A549 treated with AZD2906 at 1 μM for 4 hours (cell line): Measurements from ENCODE around the gene TFAP2E. TPM values are rescaled to one million over a fixed set of nuclear protein-coding genes. Genes with fewer than 3 reads are reported as not detected.

Experiments used
- total RNA-seq: library from RNA; stranded (reverse); fragments of 200-300 nt; extraction: Qiagen RNA extraction; gene quantifications from 5 replicates; pipeline ENCODE4 v1.2.3, GENCODE V29; 2022

The TFAP2E gene
- 0.45 to 0.75 TPM (median 0.49 TPM) in 5 replicates for total RNA-seq

DNA sequence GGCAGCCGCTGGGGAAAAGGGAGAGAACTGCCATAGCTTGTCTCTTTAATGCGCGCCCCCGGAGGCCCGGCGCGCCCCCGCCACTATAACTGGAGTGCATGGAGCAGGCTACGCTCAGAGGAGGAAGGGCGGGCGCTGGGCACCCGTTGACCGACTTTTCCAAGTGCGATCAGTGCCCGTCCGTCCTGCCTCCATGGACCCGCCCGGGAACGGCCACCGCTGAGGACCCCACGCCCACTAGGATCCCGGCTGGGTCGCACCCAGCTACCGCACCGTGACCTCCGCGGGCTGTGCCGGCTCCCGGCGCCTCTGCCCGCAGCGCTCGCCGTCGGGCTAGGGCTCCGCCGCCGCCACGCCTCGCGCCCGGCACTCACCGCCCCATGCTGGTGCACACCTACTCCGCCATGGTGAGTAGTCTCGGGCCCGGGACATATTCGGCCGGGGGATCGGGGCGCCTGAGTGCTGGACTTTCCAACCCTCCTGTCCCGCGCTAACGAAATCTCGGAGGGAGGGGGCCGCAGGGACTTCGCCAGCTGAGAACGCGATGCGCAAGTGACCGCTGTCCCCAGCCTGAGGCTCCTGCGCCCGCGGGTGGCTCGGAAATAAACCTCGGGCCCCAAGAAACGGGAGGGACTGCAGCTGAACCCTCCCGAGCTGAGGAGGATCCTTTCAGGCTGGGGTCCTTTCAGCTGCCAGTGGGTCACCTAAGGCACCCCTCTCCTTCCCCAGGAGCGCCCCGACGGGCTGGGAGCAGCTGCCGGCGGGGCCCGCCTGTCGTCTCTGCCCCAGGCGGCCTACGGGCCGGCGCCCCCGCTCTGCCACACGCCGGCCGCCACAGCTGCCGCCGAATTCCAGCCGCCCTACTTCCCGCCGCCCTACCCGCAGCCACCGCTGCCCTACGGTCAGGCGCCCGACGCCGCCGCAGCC is at the start of gene TFAP2E:
TFAP2E (plus strand) TSS at position 117 of the 927 bp plus-strand sequence; CDS start at position 381, 264 bp downstream.

DNA sequence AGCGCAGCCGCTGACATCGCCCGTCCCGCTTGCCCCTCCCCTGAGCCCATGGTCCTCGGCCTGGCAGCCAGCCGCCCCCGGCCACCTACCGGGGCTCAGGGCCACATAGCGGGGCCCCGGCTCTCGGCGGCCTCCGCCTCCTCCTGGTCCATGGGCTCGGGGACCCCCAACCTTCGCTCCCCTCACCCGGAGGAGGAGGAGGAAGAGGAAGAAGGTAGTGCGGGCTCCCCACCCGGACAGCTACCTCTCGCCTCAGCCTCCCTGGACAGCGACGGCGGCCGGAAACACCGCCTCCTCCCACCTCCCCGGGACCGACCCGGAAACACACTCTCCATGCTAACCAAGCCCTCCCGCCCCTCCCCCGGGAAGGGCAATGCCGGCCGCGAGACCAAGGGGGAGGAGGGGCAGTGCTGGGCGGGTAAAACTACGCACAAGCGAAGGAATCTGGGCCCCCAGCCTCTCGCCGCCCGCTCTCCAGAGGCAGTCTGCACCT is 15.9 kb upstream of the TFAP2E start, which contains the start of gene KIAA0319L:
KIAA0319L (minus strand) TSS at position 286 of the 493 bp plus-strand sequence. CDS start 2,912 bp downstream, outside the sequence.

DNA sequence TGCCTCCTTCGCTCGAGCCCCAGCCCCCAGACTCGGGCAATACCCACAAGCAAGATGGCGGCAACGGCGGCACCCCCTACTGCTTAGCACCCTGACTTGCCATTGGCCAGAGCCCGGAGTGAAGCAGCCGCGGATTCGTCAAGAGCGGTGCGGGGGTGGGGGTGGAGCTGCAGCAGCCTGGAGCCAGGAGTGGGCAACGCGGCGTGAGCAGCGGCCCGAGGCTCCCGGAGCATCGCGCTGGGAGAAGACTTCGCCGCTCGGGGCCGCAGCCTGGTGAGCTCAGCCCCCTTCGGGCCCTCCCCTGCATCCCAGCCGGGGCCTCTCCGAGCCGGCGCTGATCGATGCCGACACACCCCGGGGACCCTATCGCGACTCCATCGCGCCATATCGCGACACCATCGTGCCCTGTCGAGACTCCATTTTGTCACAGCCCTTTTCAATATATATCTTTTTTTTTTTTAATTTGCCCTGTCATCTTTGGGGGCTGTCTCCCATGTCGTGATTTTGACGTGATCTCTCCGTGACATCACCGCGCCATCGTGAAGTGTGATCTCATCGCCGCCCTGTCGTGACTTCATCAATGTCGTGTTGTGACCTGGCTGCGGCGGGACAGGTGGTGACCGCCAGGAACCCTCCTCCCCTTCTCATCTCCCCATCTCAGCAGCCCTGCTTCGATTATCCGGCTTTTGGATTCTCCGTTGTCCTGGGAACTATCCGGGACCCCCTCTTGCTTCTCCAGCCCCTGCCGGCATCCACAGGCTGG is 15.3 kb upstream of the TFAP2E start, which contains the start of gene NCDN:
NCDN (plus strand) TSS at position 189 of the 763 bp plus-strand sequence; CDS start at position 581, 392 bp downstream.

DNA sequence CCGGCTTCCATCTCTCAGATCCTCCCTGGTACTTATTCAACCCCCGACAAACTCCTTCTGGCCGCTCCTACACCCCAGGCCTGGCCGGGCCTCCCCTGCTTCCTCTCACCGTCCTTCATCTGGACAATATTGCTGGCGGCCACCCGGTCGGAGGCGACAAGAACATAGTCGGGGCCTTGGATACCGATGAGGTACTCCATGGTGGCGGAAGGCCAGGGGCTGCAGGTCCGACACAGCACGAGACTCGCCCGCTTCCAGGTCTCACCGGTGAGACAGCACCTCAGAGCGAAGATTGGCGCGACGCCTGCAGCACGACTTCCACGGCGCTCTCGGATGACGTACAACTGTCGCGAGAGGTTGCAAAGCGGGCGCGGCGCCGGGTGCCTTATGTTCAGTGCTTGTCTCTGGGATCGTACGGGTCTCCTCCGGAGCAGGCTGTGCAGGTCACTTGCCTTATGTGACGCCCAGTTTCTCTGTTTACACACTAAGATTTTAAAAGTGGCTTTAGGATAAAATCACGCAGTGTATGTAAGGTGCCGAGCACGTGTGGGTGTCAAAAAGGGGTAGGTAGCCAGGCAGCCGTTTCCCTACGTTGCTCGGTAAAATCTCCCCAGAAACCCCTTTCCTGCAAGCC is 68.2 kb downstream of the TFAP2E start, which contains the start of gene PSMB2:
PSMB2 (minus strand) TSS at position 294 of the 634 bp plus-strand sequence; CDS start at position 200, 94 bp downstream.

Other genes with a start within 250 kb of the TFAP2E start
- 13.4 to 17.8 TPM (median 14.5 TPM) in 5 replicates for gene KIAA0319L, start 15.9 kb upstream of the TFAP2E start, total RNA-seq
- gene NCDN, start 15.5 kb upstream of the TFAP2E start, total RNA-seq: 13.7 to 19.1 TPM (median 17.7 TPM) in 5 replicates
- 78.3 to 110 TPM (median 99.4 TPM) in 5 replicates for gene PSMB2, start 68.2 kb downstream of the TFAP2E start, total RNA-seq
- gene C1orf216, start 145.6 kb downstream of the TFAP2E start, total RNA-seq: 13.4 to 14.7 TPM (median 14.6 TPM) in 5 replicates
- 7.5 to 14.1 TPM (median 8.6 TPM) in 5 replicates for gene CLSPN, start 196.7 kb downstream of the TFAP2E start, total RNA-seq
- 3.3 to 5.4 TPM (median 4.0 TPM) in 5 replicates for gene AGO4, start 234.7 kb downstream of the TFAP2E start, total RNA-seq